GM03348 (cell line): Measurements from ENCODE around the gene TRERF1.

Experiments
- DNase-seq: peaks from one replicate; pipeline ENCODE4 v3.0.0; 2012; ENCODE audit warnings: low spot score

The TRERF1 gene

GRCh38 chr6:42249279-42249678 is 202.4 kb downstream of the TRERF1 start:
- DNase-seq = peak; percentile 56

- no peak for DNase-seq
Measured at GRCh38 chr6:42243046-42243445, 208.7 kb downstream of the TRERF1 start.

GRCh38 chr6:42241915-42242314 is 209.8 kb downstream of the TRERF1 start:
- no peak for DNase-seq

GRCh38 chr6:42239736-42240375 is 211.9 kb downstream of the TRERF1 start:
- DNase-seq = peak; percentile 62

- DNase-seq = no peak
Measured at GRCh38 chr6:42239333-42239732, 212.4 kb downstream of the TRERF1 start.

GRCh38 chr6:42237857-42238256 is 213.9 kb downstream of the TRERF1 start:
- DNase-seq = no peak

GRCh38 chr6:42236682-42237473 is 214.8 kb downstream of the TRERF1 start:
- no peak for DNase-seq

- DNase-seq = no peak
Measured at GRCh38 chr6:42236030-42236429, 215.7 kb downstream of the TRERF1 start.

GRCh38 chr6:42232035-42232434 is 219.7 kb downstream of the TRERF1 start:
- DNase-seq = no peak

GRCh38 chr6:42230345-42231321 is 221.1 kb downstream of the TRERF1 start:
- DNase-seq = peak; percentile 20

- DNase-seq = no peak
Measured at GRCh38 chr6:42229506-42230119, 222.1 kb downstream of the TRERF1 start.

GRCh38 chr6:42228305-42228704 is 223.4 kb downstream of the TRERF1 start:
- DNase-seq = no peak

- DNase-seq = no peak
Measured at GRCh38 chr6:42227173-42227850, 224.4 kb downstream of the TRERF1 start.

- DNase-seq = peak; percentile 22
Measured at GRCh38 chr6:42226645-42227143, 225.0 kb downstream of the TRERF1 start.

- DNase-seq = peak; percentile 42
Measured at GRCh38 chr6:42226161-42226611, 225.5 kb downstream of the TRERF1 start.

GRCh38 chr6:42225419-42225818 is 226.3 kb downstream of the TRERF1 start:
- DNase-seq = no peak

GRCh38 chr6:42225029-42225339 is 226.7 kb downstream of the TRERF1 start:
- DNase-seq = no peak

- DNase-seq = peak; percentile 42
Measured at GRCh38 chr6:42224222-42225028, 227.3 kb downstream of the TRERF1 start.

GRCh38 chr6:42222448-42222847 is 229.3 kb downstream of the TRERF1 start:
- no peak for DNase-seq

- no peak for DNase-seq
Measured at GRCh38 chr6:42221546-42221945, 230.2 kb downstream of the TRERF1 start.
